ENCODE measurements around the gene RAVER2.

The RAVER2 gene

GRCh38 chr1:64875101-64875500, 130.2 kb downstream of the RAVER2 start:
- Histone ChIP-seq H3K36me3 (ENCODE audit: insufficient read depth, low read length) (no peaks in the 10 kb centered on the region; the same call in 1 of the 2 replicates), H3K9me3 (ENCODE audit: control insufficient read depth, insufficient read depth, low read length) (no peaks in the 10 kb centered on the region), H3K9ac (ENCODE audit: low read depth, low read length) (no peak overlapping the region), H3K4me1 (ENCODE audit: insufficient read depth, low read length) (no peaks in the 10 kb centered on the region)

- H3K4me1 ChIP-seq (ENCODE audit: insufficient read depth, low read length): no peaks in the 10 kb centered on the region
- H3K36me3 ChIP-seq (ENCODE audit: insufficient read depth, low read length): no peaks in the 10 kb centered on the region; the same call in 1 of the 2 replicates
- no peaks in the 10 kb centered on the region for H3K9me3 ChIP-seq (ENCODE audit: control insufficient read depth, insufficient read depth, low read length)
- no peak overlapping the region for H3K9ac ChIP-seq (ENCODE audit: low read depth, low read length)
Observed at GRCh38 chr1:64875606-64876005, 130.7 kb downstream of the RAVER2 start.

- Histone ChIP-seq H3K36me3 (ENCODE audit: insufficient read depth, low read length) (no peaks in the 10 kb centered on the region), H3K4me1 (ENCODE audit: insufficient read depth, low read length) (no peaks in the 10 kb centered on the region), H3K9ac (ENCODE audit: low read depth, low read length) (no peak overlapping the region), H3K9me3 (ENCODE audit: control insufficient read depth, insufficient read depth, low read length) (no peaks in the 10 kb centered on the region)
Observed at GRCh38 chr1:64877151-64877550, 132.3 kb downstream of the RAVER2 start.

- no peak overlapping the region for H3K9ac ChIP-seq (ENCODE audit: low read depth, low read length)
- H3K9me3 ChIP-seq (ENCODE audit: control insufficient read depth, insufficient read depth, low read length): no peaks in the 10 kb centered on the region
- H3K4me1 ChIP-seq (ENCODE audit: insufficient read depth, low read length): no peaks in the 10 kb centered on the region
- H3K36me3 ChIP-seq (ENCODE audit: insufficient read depth, low read length): no peaks in the 10 kb centered on the region
Observed at GRCh38 chr1:64877598-64877997, 132.7 kb downstream of the RAVER2 start.

- H3K9ac ChIP-seq (ENCODE audit: low read depth, low read length): no peak overlapping the region
- no peaks in the 10 kb centered on the region for H3K36me3 ChIP-seq (ENCODE audit: insufficient read depth, low read length)
- no peaks in the 10 kb centered on the region for H3K4me1 ChIP-seq (ENCODE audit: insufficient read depth, low read length)
- no peaks in the 10 kb centered on the region for H3K9me3 ChIP-seq (ENCODE audit: control insufficient read depth, insufficient read depth, low read length)
Observed at GRCh38 chr1:64878090-64878489, 133.2 kb downstream of the RAVER2 start.

GRCh38 chr1:64878931-64879611, 134.2 kb downstream of the RAVER2 start:
- Histone ChIP-seq H3K4me1 (ENCODE audit: insufficient read depth, low read length) (no peaks in the 10 kb centered on the region), H3K9me3 (ENCODE audit: control insufficient read depth, insufficient read depth, low read length) (no peaks in the 10 kb centered on the region), H3K36me3 (ENCODE audit: insufficient read depth, low read length) (no peaks in the 10 kb centered on the region)

GRCh38 chr1:64880449-64880848, 135.6 kb downstream of the RAVER2 start:
- no peaks in the 10 kb centered on the region for H3K9me3 ChIP-seq (ENCODE audit: control insufficient read depth, insufficient read depth, low read length)
- no peaks in the 10 kb centered on the region for H3K4me1 ChIP-seq (ENCODE audit: insufficient read depth, low read length)
- H3K36me3 ChIP-seq (ENCODE audit: insufficient read depth, low read length): no peaks in the 10 kb centered on the region
- no peak overlapping the region for H3K9ac ChIP-seq (ENCODE audit: low read depth, low read length)

More at GRCh38 chr1:64878931-64879611, 134.2 kb downstream of the RAVER2 start:
- no peak overlapping the region for H3K9ac ChIP-seq (ENCODE audit: low read depth, low read length)

- Histone ChIP-seq H3K4me1 (ENCODE audit: insufficient read depth, low read length) (0 out of 2 replicates have a peak, but pooled peaks cover 2% of the 10 kb centered on the region), H3K9me3 (ENCODE audit: control insufficient read depth, insufficient read depth, low read length) (no peaks in the 10 kb centered on the region), H3K36me3 (ENCODE audit: insufficient read depth, low read length) (no peaks in the 10 kb centered on the region), H3K9ac (ENCODE audit: low read depth, low read length) (no peak overlapping the region)
Observed at GRCh38 chr1:64881281-64881680, 136.4 kb downstream of the RAVER2 start.
